Middle frontal gyrus (tissue), 1 donor: ENCODE data around the gene CHD9.
A peak's percentile ranks its signal among the peaks of the same experiment; 100 is the strongest.
"Not testable (repeated sequence)": the region's sequence is repeated elsewhere in the genome, so short reads cannot be mapped to it uniquely, and the experiment has no call there.

ENCODE experiments used
- DNase-seq: peaks from one replicate; pipeline ENCODE4 v3.0.0-alpha.2; 2015; ENCODE audit warnings: low spot score; ENCODE audit errors: extremely low spot score

The CHD9 gene

DNA sequence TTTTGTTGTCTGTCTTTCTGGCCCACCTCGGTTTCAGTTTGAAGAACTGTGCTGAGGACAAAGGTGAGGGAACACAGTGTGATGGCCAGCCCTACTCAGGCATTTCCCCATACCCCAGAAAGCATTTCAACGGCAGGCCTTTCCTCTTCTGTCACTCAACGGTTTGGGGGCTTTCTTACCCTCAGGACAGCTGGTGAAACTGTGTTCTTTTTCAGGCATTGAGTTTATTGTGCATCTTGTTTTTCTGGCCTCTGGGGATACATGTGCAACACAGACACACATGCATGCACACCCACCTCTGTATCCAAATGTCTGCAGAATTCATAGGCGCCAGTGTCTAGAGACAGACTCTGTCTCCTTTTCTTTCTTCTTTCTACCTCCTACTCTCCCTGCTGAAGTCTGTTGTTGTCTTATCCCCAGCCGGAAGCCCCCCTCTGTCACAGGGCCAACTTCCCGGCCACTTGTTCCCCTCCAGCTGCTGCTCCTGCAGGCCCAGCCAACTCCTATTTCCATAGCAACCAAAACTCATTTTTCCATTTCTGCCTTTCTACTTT is 17.0 kb downstream of the CHD9 start:
- peak; percentile 36 for DNase-seq

- no peak for DNase-seq
Measured at GRCh38 chr16:53073022-53073421, 18.2 kb downstream of the CHD9 start.

DNA sequence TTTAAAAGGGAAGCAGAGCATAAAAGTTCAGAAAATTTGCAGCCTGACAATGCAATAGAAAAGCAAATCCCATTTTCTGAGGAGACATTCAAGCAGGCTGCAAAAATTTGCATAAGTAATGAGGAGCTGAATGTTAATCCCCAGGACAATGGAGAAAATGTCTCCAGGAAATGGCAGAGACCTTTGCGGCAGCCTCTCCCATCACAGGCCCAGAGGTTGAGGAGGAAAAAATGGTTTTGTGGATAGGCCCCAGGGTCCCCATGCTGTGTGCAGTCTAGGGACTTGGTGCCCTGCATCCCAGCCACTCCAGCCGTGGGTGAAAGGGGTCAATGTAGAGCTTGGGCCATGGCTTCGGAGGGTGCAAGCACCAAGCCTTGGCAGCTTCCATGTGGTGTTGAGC is 19.5 kb downstream of the CHD9 start:
- DNase-seq: not testable (repeated sequence)

DNA sequence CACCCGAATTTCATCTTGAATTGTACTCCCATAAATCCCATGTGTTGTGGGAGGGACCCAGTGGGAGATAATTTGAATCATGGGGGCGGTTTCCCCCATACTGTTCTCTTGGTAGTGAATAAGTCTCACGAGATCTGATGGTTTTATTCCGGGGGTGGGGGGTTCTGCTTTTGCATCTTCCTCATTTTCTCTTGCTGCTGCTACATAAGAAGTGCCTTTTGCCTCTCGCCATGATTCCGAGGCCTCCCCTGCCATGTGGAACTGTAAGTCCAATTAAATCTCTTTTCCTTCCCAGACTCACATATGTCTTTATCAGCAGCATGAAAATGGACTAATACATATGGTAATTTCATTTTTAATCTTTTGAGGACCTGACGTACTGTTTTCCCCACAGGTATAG is 20.7 kb downstream of the CHD9 start:
- not testable (repeated sequence) for DNase-seq

DNA sequence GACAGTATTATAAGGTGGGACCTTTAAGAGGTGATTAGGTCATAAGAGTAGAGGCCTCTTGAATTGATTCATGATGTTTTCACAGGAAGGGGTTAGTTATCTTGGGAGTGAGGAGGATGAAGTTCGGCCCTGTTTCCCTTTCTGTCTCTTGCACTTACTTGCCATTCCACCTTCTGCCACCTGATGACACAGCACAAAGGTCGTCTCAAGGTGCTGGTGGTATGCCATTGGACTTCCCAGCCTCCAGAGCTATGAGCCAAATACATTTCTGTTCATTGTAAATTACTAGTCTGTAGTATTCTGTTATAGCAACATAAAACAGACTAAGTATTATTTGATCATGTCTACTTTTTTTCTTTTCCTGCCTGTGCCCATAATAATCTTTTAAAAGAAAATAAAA is 23.5 kb downstream of the CHD9 start:
- DNase-seq: no peak

DNA sequence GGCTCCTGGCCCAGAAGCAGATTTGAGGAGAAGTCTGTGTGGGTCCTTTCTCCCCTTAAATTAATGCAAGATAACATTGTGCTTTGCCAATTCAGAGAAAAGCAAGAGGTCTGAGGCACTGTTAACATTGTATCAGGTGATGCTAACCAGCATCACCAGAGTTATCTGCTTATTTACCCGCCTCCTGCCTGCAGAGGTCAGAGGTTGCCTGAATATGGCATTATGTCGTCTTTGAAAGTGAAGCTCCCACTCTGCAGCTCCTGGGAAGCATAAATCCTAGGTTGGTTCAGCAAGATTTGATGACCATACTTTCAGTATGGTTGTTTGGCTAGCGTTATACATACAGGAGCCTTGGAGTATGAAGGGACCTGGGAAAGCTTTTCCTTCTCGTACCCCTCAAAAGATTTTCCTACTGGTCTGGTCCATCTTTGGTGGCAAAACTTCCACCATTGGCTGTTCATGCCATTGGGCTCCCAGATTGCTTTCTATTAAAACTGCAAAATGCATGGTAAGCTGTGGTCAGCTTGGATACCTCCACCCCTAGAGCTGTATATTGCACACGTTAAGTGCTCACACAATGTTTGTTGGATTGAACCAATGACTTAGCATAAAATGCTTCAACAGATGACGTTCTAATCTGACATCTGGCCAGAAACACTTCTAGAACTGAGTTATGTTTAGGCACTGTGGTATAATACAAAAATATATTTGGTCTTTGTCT is 24.1 kb downstream of the CHD9 start:
- DNase-seq: no peak

GRCh38 chr16:53080345-53081031 is 25.7 kb downstream of the CHD9 start:
- peak; percentile 24 for DNase-seq

DNA sequence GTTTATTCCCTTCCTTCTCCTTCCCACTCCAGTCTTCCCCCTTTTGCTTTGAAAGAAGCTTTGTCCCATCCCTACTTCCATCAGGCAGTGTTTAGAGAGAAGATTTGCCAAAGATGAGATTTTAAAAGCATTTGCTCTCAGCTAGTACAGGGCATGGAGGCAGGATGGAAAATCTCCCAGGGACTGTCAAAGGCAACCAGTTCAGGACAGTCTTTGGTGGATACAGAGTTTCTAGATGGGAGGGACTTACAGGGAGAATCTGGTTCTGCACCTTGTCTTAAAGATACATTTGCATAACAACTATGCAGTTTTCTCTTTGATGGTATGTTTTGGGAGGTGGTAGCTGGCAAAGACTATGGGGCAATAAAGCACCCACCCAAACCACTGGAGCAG is 26.2 kb downstream of the CHD9 start:
- DNase-seq: no peak

- no peak for DNase-seq
Measured at GRCh38 chr16:53081686-53082407, 27.1 kb downstream of the CHD9 start.

DNA sequence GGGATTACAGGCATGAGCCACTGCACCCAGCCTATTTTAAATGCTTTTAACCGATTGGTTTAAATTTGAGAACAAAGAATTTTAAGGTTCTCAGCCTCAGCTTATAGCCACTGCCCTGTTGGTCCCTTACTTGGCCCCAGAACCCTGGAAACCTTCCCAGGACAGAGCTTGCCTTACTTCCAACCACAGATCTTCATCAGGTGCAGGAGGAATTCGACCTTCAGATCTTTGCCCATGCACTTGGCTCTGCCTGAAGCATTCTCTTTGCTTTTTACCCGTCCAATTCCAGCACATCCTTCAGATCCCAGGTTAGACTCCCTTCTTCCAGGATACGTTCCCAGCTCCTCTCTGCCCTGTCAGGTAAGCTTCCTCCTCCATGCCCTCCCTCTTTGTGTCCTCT is 27.7 kb downstream of the CHD9 start:
- DNase-seq: no peak

GRCh38 chr16:53083119-53083518 is 28.3 kb downstream of the CHD9 start:
- no peak for DNase-seq

- DNase-seq: no peak
Measured at GRCh38 chr16:53084141-53084541, 29.4 kb downstream of the CHD9 start.

- DNase-seq: no peak
Measured at GRCh38 chr16:53084746-53085334, 30.0 kb downstream of the CHD9 start.

DNA sequence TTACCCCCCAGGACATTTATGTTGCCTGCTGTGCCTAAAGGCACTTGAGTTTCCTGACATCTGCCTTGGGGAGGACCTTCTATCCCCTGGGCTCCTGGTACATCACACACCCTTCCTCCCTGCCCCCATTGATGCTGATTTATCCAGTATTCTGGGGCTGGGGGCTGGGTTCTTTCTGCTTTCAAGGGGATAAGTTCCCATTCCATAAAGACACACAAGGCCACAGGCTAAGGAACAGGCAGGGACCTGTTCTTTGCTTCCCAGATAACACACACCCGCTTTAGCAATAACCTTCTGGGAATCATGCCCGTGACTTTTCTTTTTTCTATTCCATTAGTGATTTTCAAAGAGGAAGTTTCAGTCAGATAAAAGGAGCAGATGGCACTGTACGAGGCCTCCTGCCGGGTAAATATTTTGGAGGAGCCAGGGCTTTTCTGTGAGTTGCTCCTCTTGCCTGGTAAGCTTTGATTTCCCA is 30.6 kb downstream of the CHD9 start:
- DNase-seq: no peak

DNA sequence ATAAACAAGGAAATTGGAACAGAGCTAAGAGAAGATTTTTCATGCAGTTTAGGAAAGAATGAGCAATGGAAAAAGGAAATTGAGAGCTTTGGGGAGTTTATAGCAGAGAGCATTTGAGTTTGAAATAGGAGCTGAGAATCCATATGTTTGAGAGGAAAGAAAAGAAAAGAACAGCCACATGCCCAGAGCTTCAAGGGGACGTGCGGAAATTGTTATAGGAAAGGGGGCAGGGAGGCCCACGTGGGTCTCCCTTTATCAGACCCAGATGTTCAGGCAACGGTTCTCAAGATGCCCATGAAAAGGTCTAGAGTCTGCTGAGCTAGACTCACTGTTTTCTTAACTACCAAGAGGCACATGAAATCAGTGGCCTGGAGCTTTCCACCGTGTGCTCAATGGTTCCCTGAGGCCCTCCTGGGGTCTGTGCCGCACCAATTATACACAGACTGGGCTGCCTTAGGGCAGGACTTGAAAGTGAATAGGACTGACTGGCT is 31.2 kb downstream of the CHD9 start:
- no peak for DNase-seq

DNA sequence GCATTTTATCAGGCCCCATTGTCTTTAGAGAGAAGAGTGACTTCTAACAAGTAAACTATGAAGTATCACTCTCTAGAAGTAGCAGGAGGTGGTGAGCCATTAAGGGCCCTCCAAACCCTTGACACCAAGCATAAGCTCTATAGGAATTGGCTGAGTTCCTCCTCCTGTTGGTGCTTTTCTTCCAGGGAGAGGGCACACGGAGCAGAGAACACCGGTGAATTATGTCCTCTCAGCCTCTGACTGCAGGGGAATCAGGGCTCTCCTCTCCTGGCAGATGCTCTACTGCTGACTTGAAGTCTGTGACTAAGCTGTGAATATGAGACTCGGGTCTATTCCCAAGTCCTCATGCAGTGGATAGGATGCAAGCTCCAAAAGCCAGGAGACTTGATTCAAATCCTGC is 32.3 kb downstream of the CHD9 start:
- no peak for DNase-seq

DNA sequence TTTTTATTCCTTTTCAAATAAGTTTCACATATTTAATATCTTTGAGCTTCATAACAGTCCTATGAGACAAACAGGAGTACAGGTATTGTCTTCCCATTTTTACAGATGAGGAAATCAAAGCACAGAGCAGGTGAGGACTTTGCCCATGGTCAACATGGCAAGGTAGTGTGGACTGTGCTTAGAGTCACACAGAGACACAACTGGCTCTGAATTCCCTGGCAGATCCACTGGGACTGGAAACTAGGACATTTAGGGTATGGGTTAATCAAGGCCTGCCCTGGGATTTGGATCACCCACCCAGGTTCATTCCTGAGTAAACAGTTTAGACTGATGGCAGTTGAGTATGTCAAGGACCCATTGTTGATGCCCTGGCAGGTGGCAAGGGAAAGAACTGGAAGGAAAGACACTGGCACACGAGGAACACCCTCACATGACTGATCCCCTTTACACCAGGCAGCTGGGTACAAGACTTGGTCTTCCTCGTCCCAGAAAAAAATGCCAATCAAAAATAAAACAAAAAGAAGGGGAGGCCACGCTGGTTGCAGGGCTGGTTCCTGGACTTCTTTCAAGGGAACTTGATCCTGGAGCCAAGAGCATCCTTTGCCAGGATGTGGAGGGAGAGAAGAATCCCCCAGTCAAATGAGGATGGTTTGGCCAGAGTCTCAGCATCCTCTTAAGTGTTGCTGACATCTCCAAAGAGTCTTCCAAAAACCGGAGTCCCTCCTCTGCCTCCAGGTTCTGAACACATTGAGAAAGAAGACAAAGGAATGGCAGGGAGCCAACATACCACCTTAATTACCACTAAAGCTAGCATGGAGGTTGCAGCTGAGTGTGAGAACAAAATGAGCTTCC is 34.9 kb downstream of the CHD9 start:
- DNase-seq: no peak

- DNase-seq: no peak
Measured at GRCh38 chr16:53090286-53090590, 35.4 kb downstream of the CHD9 start.

DNA sequence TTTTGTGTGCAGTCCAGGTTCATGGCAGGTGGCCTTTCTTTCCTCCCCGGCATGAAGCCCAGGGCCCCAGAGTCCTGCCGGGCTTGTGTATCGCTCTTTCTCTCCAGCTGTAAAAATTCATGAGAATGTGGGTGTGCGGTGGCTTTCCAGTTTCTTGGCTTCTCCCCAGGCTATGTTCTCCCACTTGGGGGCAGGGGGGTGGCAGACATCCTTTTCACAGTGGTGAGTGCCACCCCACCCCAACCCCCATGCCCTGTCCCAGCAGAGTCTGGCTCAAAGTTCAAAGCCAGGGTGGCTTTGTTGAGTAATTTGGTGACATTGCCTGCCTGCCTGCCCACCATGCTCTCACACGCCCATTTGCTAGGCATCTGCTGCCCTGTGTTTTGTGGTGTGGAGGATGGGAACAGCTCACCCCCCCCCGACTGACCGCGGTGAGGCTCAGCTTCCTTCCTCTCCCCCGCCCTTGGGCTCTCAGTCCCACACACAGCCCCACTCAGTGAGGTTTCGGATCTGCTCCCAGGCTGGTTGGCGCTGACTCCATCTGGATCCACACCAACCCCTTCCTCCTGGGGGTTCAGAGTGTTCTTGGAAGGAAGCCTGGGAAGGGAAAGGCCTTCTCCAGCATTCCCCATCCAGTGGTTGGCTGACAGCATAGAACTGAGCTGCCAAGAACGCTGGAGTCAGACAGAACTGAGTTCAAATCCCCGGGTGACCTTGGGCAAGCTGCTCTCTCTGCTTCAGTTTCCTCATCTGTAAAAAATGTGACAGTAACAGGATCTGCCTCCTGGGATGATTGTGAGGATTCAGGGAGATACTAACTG is 36.0 kb downstream of the CHD9 start:
- peak; percentile 76 for DNase-seq
